HCT116 (cell line): Measurements from ENCODE around the gene TMEM184A. TPM values are rescaled to one million over a fixed set of nuclear protein-coding genes. Genes with fewer than 3 reads are reported as not detected.
A peak's percentile ranks its signal among the peaks of the same experiment; 100 is the strongest.

Experiments
- ATAC-seq: fragments of 200-7000 bp; cut with Tn5 transposase; 2 replicates; pipeline ENCODE4 v1.9.1; 2020; ENCODE audit warnings: mild to moderate bottlenecking, moderate library complexity
- BruUV-seq: library from RNA; stranded (reverse); fragments of 400-500 nt; replicated peaks from 2 replicates; lab custom pipeline; 2021; lab: Mats Ljungman, UMichigan
- CTCF ChIA-PET: fragments of 300-600 bp; sonication (Branson Sonifier 250); formaldehyde crosslinking; loops from one replicate; lab custom pipeline; 2021; ENCODE audit warnings: antibody characterized with exemption; lab: Charles Lee
- POLR2A ChIA-PET: fragments of 300-600, 350-600 bp; sonication (Branson Sonifier 250); formaldehyde crosslinking; loops from one replicate; lab custom pipeline; 2021; ENCODE audit warnings: antibody characterized with exemption; lab: Charles Lee
- RAD21 ChIA-PET, 2 experiments: fragments of 300-600 bp; sonication (Branson Sonifier 250); formaldehyde crosslinking; loops; one replicate each; lab custom pipeline; 2023; ENCODE audit warnings: low total read pairs in 2 of 2; ENCODE audit not compliant: uncharacterized antibody in 2 of 2, unreplicated experiment in 2 of 2, low non-redundant PET in 1 of 2; lab: Charles Lee
- DNase-seq: peaks from one replicate; pipeline ENCODE4 v3.0.0-alpha.2; 2010; ENCODE audit warnings: low read depth, low spot score
- H2AFZ ChIP-seq: fragments of 200-600 bp; shearing (Covaris generic), sonication (generic); 2 replicates; pipeline ENCODE4 v1.6.1; 2017; ENCODE audit warnings: low read depth, mixed run types, mixed read lengths, antibody characterized with exemption, low read length; ENCODE audit not compliant: poor library complexity, severe bottlenecking
- H3K27ac ChIP-seq: 2 replicates; pipeline ENCODE4 v1.5.1; 2012; ENCODE audit warnings: low read depth, low read length
- H3K27me3 ChIP-seq: fragments of 200-600 bp; sonication (generic); 2 replicates; pipeline ENCODE4 v1.6.1; 2016; ENCODE audit warnings: mixed run types, low read length, mixed read lengths; ENCODE audit not compliant: insufficient read depth
- H3K36me3 ChIP-seq, 2 experiments: fragments of 200-500 bp in 1 of 2; fragments of 200-600 bp in 1 of 2; sonication (Bioruptor generic) in 1 of 2; sonication (generic) in 1 of 2; 2 replicates each; pipeline versions ENCODE4 v1.5.1 to v1.6.1; 2014 to 2016; ENCODE audit warnings: low read length in 2 of 2, inconsistent platforms in 1 of 2, mixed read lengths in 1 of 2, mixed run types in 1 of 2; ENCODE audit not compliant: insufficient read depth in 2 of 2, control insufficient read depth in 1 of 2
- H3K4me1 ChIP-seq, 2 experiments: fragments of 200-600 bp in 1 of 2; sonication (generic) in 1 of 2; 2 replicates each; pipeline versions ENCODE4 v1.5.1 to v1.6.1; 2012 to 2017; ENCODE audit warnings: low read length in 2 of 2, inconsistent platforms in 1 of 2, mild to moderate bottlenecking in 1 of 2, mixed read lengths in 1 of 2, mixed run types in 1 of 2, moderate library complexity in 1 of 2; ENCODE audit not compliant: insufficient read depth in 2 of 2, control insufficient read depth in 1 of 2
- H3K4me2 ChIP-seq: fragments of 200-600 bp; sonication (generic); 2 replicates; pipeline ENCODE4 v1.6.1; 2017; ENCODE audit warnings: mixed run types, low read length, mixed read lengths
- H3K4me3 ChIP-seq, 2 experiments: fragments of 200-600 bp in 1 of 2; sonication (generic) in 1 of 2; replicated peaks in 1 of 2; 2 replicates each; pipeline ENCODE4 v1.5.1; 2011 to 2016; ENCODE audit warnings: low read length in 2 of 2, control low read depth in 1 of 2, low read depth in 1 of 2, mild to moderate bottlenecking in 1 of 2, mixed read lengths in 1 of 2, mixed run types in 1 of 2
- H3K79me2 ChIP-seq: fragments of 200-600 bp; sonication (generic); 2 replicates; pipeline ENCODE4 v1.6.1; 2017; ENCODE audit warnings: mild to moderate bottlenecking, mixed run types, low read length, moderate library complexity, mixed read lengths; ENCODE audit not compliant: insufficient read depth
- H3K9ac ChIP-seq: fragments of 200-600 bp; sonication (generic); 2 replicates; pipeline ENCODE4 v1.6.1; 2016; ENCODE audit warnings: low read length, mixed read lengths
- H3K9me2 ChIP-seq: fragments of 200-600 bp; sonication (generic), shearing (Covaris generic); 2 replicates; pipeline ENCODE4 v1.6.1; 2017; ENCODE audit warnings: mixed run types, mild to moderate bottlenecking, moderate library complexity; ENCODE audit not compliant: insufficient read depth
- H3K9me3 ChIP-seq, 2 experiments: fragments of 200-500 bp in 1 of 2; fragments of 200-600 bp in 1 of 2; sonication (Bioruptor generic) in 1 of 2; sonication (generic) in 1 of 2; 2 replicates each; pipeline ENCODE4 v1.6.1; 2014 to 2017; ENCODE audit warnings: low read length in 2 of 2, mixed read lengths in 2 of 2, inconsistent platforms in 1 of 2, low read depth in 1 of 2, mild to moderate bottlenecking in 1 of 2, mixed run types in 1 of 2, moderate library complexity in 1 of 2; ENCODE audit not compliant: control insufficient read depth in 1 of 2, insufficient read depth in 1 of 2
- H4K20me1 ChIP-seq: fragments of 200-600 bp; sonication (generic), shearing (Covaris generic); 2 replicates; pipeline ENCODE4 v1.6.1; 2017; ENCODE audit warnings: mixed run types, mild to moderate bottlenecking, moderate library complexity; ENCODE audit not compliant: insufficient read depth
- CBX3 ChIP-seq: IDR thresholded peaks from 2 replicates; pipeline ENCODE4 v1.6.1; 2012; ENCODE audit warnings: low read depth
- CEBPB ChIP-seq: IDR thresholded peaks from 2 replicates; pipeline ENCODE4 v1.6.1; 2012; ENCODE audit warnings: low read depth
- CTCF ChIP-seq, 3 experiments: fragments of 200-600 bp in 1 of 3; sonication (generic) in 1 of 3; IDR thresholded peaks in 2 of 3; conservative IDR thresholded peaks in 1 of 3; 2 replicates each; pipeline ENCODE4 v1.5.1; 2012 to 2017; ENCODE audit warnings: low read depth in 2 of 3, low read length in 2 of 3, antibody characterized with exemption in 1 of 3, borderline replicate concordance in 1 of 3, control low read depth in 1 of 3, mild to moderate bottlenecking in 1 of 3, mixed read lengths in 1 of 3, mixed run types in 1 of 3, moderate library complexity in 1 of 3; ENCODE audit not compliant: insufficient read depth in 1 of 3
- EGR1 ChIP-seq: IDR thresholded peaks from 2 replicates; pipeline ENCODE4 v1.6.1; 2012; ENCODE audit warnings: low read depth
- ELF1 ChIP-seq: IDR thresholded peaks from 2 replicates; pipeline ENCODE4 v1.6.1; 2012; ENCODE audit warnings: low read depth, borderline replicate concordance
- EZH2 ChIP-seq: fragments of 200-600 bp; sonication (generic); IDR thresholded peaks from 2 replicates; pipeline ENCODE4 v1.6.1; 2017; ENCODE audit warnings: antibody characterized with exemption, mixed run types
- EZH2phosphoT487 ChIP-seq: fragments of 200-600 bp; IDR thresholded peaks from 2 replicates; pipeline ENCODE4 v1.6.1; 2018; ENCODE audit warnings: antibody characterized with exemption, borderline replicate concordance
- FOSL1 ChIP-seq: IDR thresholded peaks from 2 replicates; pipeline ENCODE4 v1.6.1; 2012; ENCODE audit warnings: low read depth
- JUND ChIP-seq: IDR thresholded peaks from 2 replicates; pipeline ENCODE4 v1.6.1; 2012
- POLR2AphosphoS5 ChIP-seq: IDR thresholded peaks from 2 replicates; pipeline ENCODE4 v1.6.1; 2011; ENCODE audit warnings: mild to moderate bottlenecking, low read depth, low read length, moderate library complexity
- RAD21 ChIP-seq: IDR thresholded peaks from 2 replicates; pipeline ENCODE4 v1.6.1; 2012; ENCODE audit warnings: low read depth, mild to moderate bottlenecking
- REST ChIP-seq: IDR thresholded peaks from 2 replicates; pipeline ENCODE4 v1.6.1; 2012; ENCODE audit warnings: low read depth
- SRF ChIP-seq: IDR thresholded peaks from 2 replicates; pipeline ENCODE4 v1.6.1; 2012; ENCODE audit warnings: low read depth
- TCF7L2 ChIP-seq: IDR thresholded peaks from 2 replicates; pipeline ENCODE4 v1.7.0; 2011; ENCODE audit warnings: borderline replicate concordance, inconsistent platforms; ENCODE audit not compliant: insufficient read depth, insufficient read length; ENCODE audit errors: extremely low read depth
- YY1 ChIP-seq: IDR thresholded peaks from 2 replicates; pipeline ENCODE4 v1.6.1; 2011; ENCODE audit warnings: low read length, low read depth, moderate library complexity, mild to moderate bottlenecking; ENCODE audit not compliant: insufficient replicate concordance; ENCODE audit errors: extremely low read depth
- intact Hi-C: fragments of 100-400 bp; cut with micrococcal nuclease; formaldehyde crosslinking; loops from 2 replicates; pipeline ENCODE4 v1.10.0; 2022
- total RNA-seq: library from RNA; stranded (reverse); gene quantifications from one replicate; pipeline ENCODE4 v1.2.1, GENCODE V29; 2021; ENCODE audit not compliant: unreplicated experiment
- TF ChIP-seq, protein P1 (sequence below): IDR thresholded peaks from 2 replicates; pipeline ENCODE4 v1.6.1; 2012

The TMEM184A gene
- total RNA-seq, 1 experiment from 2014 or later, result 34.8 TPM

- no peaks in the 10 kb centered on the region; the same call in 1 of the 2 replicates for H4K20me1 ChIP-seq
- ChIA-PET RAD21 (no interaction called here), POLR2A (no interaction called here), CTCF (no interaction called here)
- H2AFZ ChIP-seq, result no peak overlapping the region
- H3K4me1 ChIP-seq, result peaks cover 14 to 16% of the 10 kb centered on the region in 2 experiments
- no peak overlapping the region for H3K4me3 ChIP-seq
- TF ChIP-seq SRF (no peak), EZH2phosphoT487 (no peak), YY1 (no peak), REST (no peak), FOSL1 (no peak), POLR2AphosphoS5 (no peak), TCF7L2 (no peak), CEBPB (no peak), EGR1 (no peak), CTCF (IDR thresholded peaks at IDR 0.05 in 2 of 3, conservative IDR thresholded peaks at IDR 0.05 in 1 of 3; ENCODE audit: borderline replicate concordance in 1 of 3, insufficient read depth in 1 of 3, low read depth in 2 of 3, low read length in 2 of 3) (no peak), EZH2 (no peak), RAD21 (no peak), CBX3 (no peak), JUND (no peak), ELF1 (no peak)
- TF ChIP-seq, protein P1, sequence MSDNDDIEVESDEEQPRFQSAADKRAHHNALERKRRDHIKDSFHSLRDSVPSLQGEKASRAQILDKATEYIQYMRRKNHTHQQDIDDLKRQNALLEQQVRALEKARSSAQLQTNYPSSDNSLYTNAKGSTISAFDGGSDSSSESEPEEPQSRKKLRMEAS, result no peak
- no peaks in the 10 kb centered on the region for H3K9me2 ChIP-seq
- ATAC-seq (no peak), DNase-seq (no peak)
- H3K4me2 ChIP-seq, result no peak overlapping the region
- BruUV-seq, result TSS peak; percentile 25
- no peaks in the 10 kb centered on the region for H3K27me3 ChIP-seq
- peaks cover 34% of the 10 kb centered on the region for H3K79me2 ChIP-seq
- no peak overlapping the region for H3K9ac ChIP-seq
- H3K27ac ChIP-seq, result peak overlapping the region; percentile 9; the same call in 1 of the 2 replicates
- peaks cover 9 to 20% of the 10 kb centered on the region in 2 experiments; a peak in 3 of 4 replicates for H3K36me3 ChIP-seq
- H3K9me3 ChIP-seq, result no peaks in the 10 kb centered on the region
- intact Hi-C loops, result no loop called here
Observed at GRCh38 chr7:1541431-1542162, 14.4 kb downstream of the TMEM184A start.
